SK-N-MC (cell line): Measurements from ENCODE around the gene TMEM131.

Experiments
- EZH2 ChIP-seq: fragments of 200-600 bp; sonication (generic); IDR thresholded peaks from one replicate; pipeline ENCODE4 v1.6.1; 2017; ENCODE audit warnings: antibody characterized with exemption
- POLR2AphosphoS5 ChIP-seq: IDR thresholded peaks from 2 replicates; pipeline ENCODE4 v1.6.1; 2012; ENCODE audit warnings: mild to moderate bottlenecking, low read depth, low read length, borderline replicate concordance

GRCh38 chr2:98037206-98037605 is 41.5 kb upstream of the TMEM131 start:
- no peak for TF ChIP-seq POLR2AphosphoS5
- no peak for TF ChIP-seq EZH2
